Activated naive CD8-positive, alpha-beta T cell treated with anti-CD3 and anti-CD28 coated beads, Interleukin-2, amount 10 ng/mL, durations not matched to agents 7 days and 5 days (primary cell): ENCODE measurements around the gene ZNF641. TPM values are rescaled to one million over a fixed set of nuclear protein-coding genes. Genes with fewer than 3 reads are reported as not detected.
A peak's percentile ranks its signal among the peaks of the same experiment; 100 is the strongest.

Experiments
- ATAC-seq: fragments of 150-1000 bp; cut with Tn5 transposase; one replicate; pipeline ENCODE4 v1.10.0; 2021; ENCODE audit warnings: low read depth, moderate library complexity
- POLR2A ChIA-PET: fragments of 350-600 bp; sonication (Branson Sonifier 250); formaldehyde crosslinking; loops from one replicate; lab custom pipeline; 2021; ENCODE audit warnings: antibody characterized with exemption; lab: Charles Lee
- DNase-seq: peaks from one replicate; pipeline ENCODE4 v3.0.0; 2021
- H3K27ac Mint-ChIP-seq: one replicate; pipeline ENCODE4 v1.8.0; 2022; ENCODE audit warnings: mild to moderate bottlenecking, mixed read lengths
- H3K27me3 Mint-ChIP-seq: one replicate; pipeline ENCODE4 v1.8.0; 2022; ENCODE audit warnings: mild to moderate bottlenecking, moderate library complexity, mixed read lengths
- H3K36me3 Mint-ChIP-seq: one replicate; pipeline ENCODE4 v1.8.0; 2021; ENCODE audit warnings: mild to moderate bottlenecking, mixed read lengths
- H3K4me1 Mint-ChIP-seq: one replicate; pipeline ENCODE4 v1.8.0; 2021; ENCODE audit warnings: mixed read lengths
- H3K4me3 Mint-ChIP-seq: one replicate; pipeline ENCODE4 v1.8.0; 2022; ENCODE audit warnings: mild to moderate bottlenecking, moderate library complexity, mixed read lengths
- H3K9me3 Mint-ChIP-seq: one replicate; pipeline ENCODE4 v1.8.0; 2021; ENCODE audit warnings: mixed read lengths
- total RNA-seq, 2 experiments: library from RNA; stranded (reverse); gene quantifications; one replicate each; pipeline ENCODE4 v1.2.3, GENCODE V29; 2021

The ZNF641 gene
- 10 to 100 TPM; 21.3 to 32.0 TPM for total RNA-seq

GRCh38 chr12:48350249-48351021, at the start of gene ZNF641:
Gene ZNF641, minus strand, starts transcription at chr12:48350919. Its CDS starts 2,829 bp downstream, at chr12:48348090.
- POLR2A ChIA-PET, result interaction anchor here (0.8 to 1.4 kb wide), 3 partner anchors 150 to 152 kb away, joined by 3 read pairs; no protein-coding TSS in a partner anchor
- H3K4me3 Mint-ChIP-seq, result peak within 1 kb of the TSS; percentile 94
- H3K9me3 Mint-ChIP-seq, result no peaks in the 10 kb centered on the region
- peaks cover 29% of the 10 kb centered on the region for H3K36me3 Mint-ChIP-seq
- H3K27ac Mint-ChIP-seq, result peak within 1 kb of the TSS; percentile 88
- ATAC-seq (peak; percentile 91), DNase-seq (peak; percentile 87)
- peaks cover 8% of the 10 kb centered on the region for H3K4me1 Mint-ChIP-seq
- no peaks in the 10 kb centered on the region for H3K27me3 Mint-ChIP-seq

- Mint-ChIP-seq H3K36me3 (no peaks in the 10 kb centered on the region), H3K4me3 (no peak overlapping the region), H3K9me3 (no peaks in the 10 kb centered on the region), H3K4me1 (no peaks in the 10 kb centered on the region), H3K27ac (no peak overlapping the region), H3K27me3 (peaks cover 16% of the 10 kb centered on the region)
- DNase-seq, result no peak
- POLR2A ChIA-PET, result no interaction called here
- ATAC-seq, result no peak
These were observed 39.3 kb upstream of the ZNF641 start for GRCh38 chr12:48390026-48390425.

GRCh38 chr12:48389409-48389808, 38.7 kb upstream of the ZNF641 start:
- Mint-ChIP-seq H3K4me1 (no peaks in the 10 kb centered on the region), H3K4me3 (no peak overlapping the region), H3K27ac (no peak overlapping the region), H3K27me3 (peaks cover 16% of the 10 kb centered on the region), H3K36me3 (no peaks in the 10 kb centered on the region), H3K9me3 (no peaks in the 10 kb centered on the region)
- DNase-seq, result no peak
- POLR2A ChIA-PET, result no interaction called here
- ATAC-seq, result no peak

- ATAC-seq (no peak), DNase-seq (no peak)
- H3K9me3 Mint-ChIP-seq, result no peaks in the 10 kb centered on the region
- no peak overlapping the region for H3K4me3 Mint-ChIP-seq
- peaks cover 16% of the 10 kb centered on the region for H3K27me3 Mint-ChIP-seq
- POLR2A ChIA-PET, result no interaction called here
- no peaks in the 10 kb centered on the region for H3K4me1 Mint-ChIP-seq
- H3K27ac Mint-ChIP-seq, result no peak overlapping the region
- no peaks in the 10 kb centered on the region for H3K36me3 Mint-ChIP-seq
These were observed 38.2 kb upstream of the ZNF641 start for GRCh38 chr12:48388938-48389337.

- ATAC-seq, result no peak
- Mint-ChIP-seq H3K27ac (no peak overlapping the region), H3K9me3 (no peaks in the 10 kb centered on the region), H3K27me3 (peaks cover 18% of the 10 kb centered on the region), H3K36me3 (no peaks in the 10 kb centered on the region), H3K4me1 (no peaks in the 10 kb centered on the region), H3K4me3 (no peak overlapping the region)
- DNase-seq, result no peak
- POLR2A ChIA-PET, result no interaction called here
These were observed 37.7 kb upstream of the ZNF641 start for GRCh38 chr12:48388460-48388859.

GRCh38 chr12:48380596-48380995, 29.9 kb upstream of the ZNF641 start:
- no peak for ATAC-seq
- POLR2A ChIA-PET, result no interaction called here
- no peak for DNase-seq
- H3K4me1 Mint-ChIP-seq, result no peaks in the 10 kb centered on the region
- peaks cover 16% of the 10 kb centered on the region for H3K27me3 Mint-ChIP-seq
- no peak overlapping the region for H3K4me3 Mint-ChIP-seq
- no peaks in the 10 kb centered on the region for H3K36me3 Mint-ChIP-seq
- H3K9me3 Mint-ChIP-seq, result peaks cover 2% of the 10 kb centered on the region
- no peak overlapping the region for H3K27ac Mint-ChIP-seq

GRCh38 chr12:48379794-48380193, 29.1 kb upstream of the ZNF641 start:
- no peak for DNase-seq
- Mint-ChIP-seq H3K27ac (no peak overlapping the region), H3K4me1 (no peaks in the 10 kb centered on the region), H3K36me3 (no peaks in the 10 kb centered on the region), H3K27me3 (peaks cover 16% of the 10 kb centered on the region), H3K4me3 (no peak overlapping the region), H3K9me3 (peaks cover 2% of the 10 kb centered on the region)
- POLR2A ChIA-PET, result no interaction called here
- no peak for ATAC-seq

GRCh38 chr12:48377646-48378045, 26.9 kb upstream of the ZNF641 start:
- POLR2A ChIA-PET, result no interaction called here
- ATAC-seq (no peak), DNase-seq (no peak)
- no peaks in the 10 kb centered on the region for H3K4me1 Mint-ChIP-seq
- H3K27me3 Mint-ChIP-seq, result peaks cover 12% of the 10 kb centered on the region
- no peak overlapping the region for H3K4me3 Mint-ChIP-seq
- H3K9me3 Mint-ChIP-seq, result peaks cover 2% of the 10 kb centered on the region
- no peaks in the 10 kb centered on the region for H3K36me3 Mint-ChIP-seq
- H3K27ac Mint-ChIP-seq, result no peak overlapping the region

- DNase-seq (no peak), ATAC-seq (no peak)
- POLR2A ChIA-PET, result no interaction called here
- H3K27ac Mint-ChIP-seq, result no peak overlapping the region
- H3K4me3 Mint-ChIP-seq, result no peak overlapping the region
- peaks cover 2% of the 10 kb centered on the region for H3K9me3 Mint-ChIP-seq
- H3K27me3 Mint-ChIP-seq, result peaks cover 3% of the 10 kb centered on the region
- no peaks in the 10 kb centered on the region for H3K4me1 Mint-ChIP-seq
- H3K36me3 Mint-ChIP-seq, result no peaks in the 10 kb centered on the region
These were observed 23.4 kb upstream of the ZNF641 start for GRCh38 chr12:48374164-48374563.

GRCh38 chr12:48366131-48366530, 15.4 kb upstream of the ZNF641 start:
- H3K27ac Mint-ChIP-seq, result no peak overlapping the region
- H3K36me3 Mint-ChIP-seq, result no peaks in the 10 kb centered on the region
- ATAC-seq (no peak), DNase-seq (no peak)
- H3K4me1 Mint-ChIP-seq, result no peaks in the 10 kb centered on the region
- no peaks in the 10 kb centered on the region for H3K27me3 Mint-ChIP-seq
- POLR2A ChIA-PET, result no interaction called here
- peaks cover 2% of the 10 kb centered on the region for H3K9me3 Mint-ChIP-seq
- no peak overlapping the region for H3K4me3 Mint-ChIP-seq

GRCh38 chr12:48361664-48362339, 11.1 kb upstream of the ZNF641 start:
- Mint-ChIP-seq H3K27me3 (no peaks in the 10 kb centered on the region), H3K4me1 (no peaks in the 10 kb centered on the region), H3K9me3 (no peaks in the 10 kb centered on the region), H3K27ac (no peak overlapping the region), H3K4me3 (no peak overlapping the region), H3K36me3 (no peaks in the 10 kb centered on the region)
- ATAC-seq (no peak), DNase-seq (no peak)
- POLR2A ChIA-PET, result no interaction called here

- ATAC-seq, result no peak
- DNase-seq, result no peak
- H3K36me3 Mint-ChIP-seq, result no peaks in the 10 kb centered on the region
- POLR2A ChIA-PET, result no interaction called here
- no peak overlapping the region for H3K4me3 Mint-ChIP-seq
- no peaks in the 10 kb centered on the region for H3K4me1 Mint-ChIP-seq
- H3K27me3 Mint-ChIP-seq, result no peaks in the 10 kb centered on the region
- H3K27ac Mint-ChIP-seq, result no peak overlapping the region
- H3K9me3 Mint-ChIP-seq, result no peaks in the 10 kb centered on the region
These were observed 8.3 kb upstream of the ZNF641 start for GRCh38 chr12:48358937-48359513.

- Mint-ChIP-seq H3K9me3 (no peaks in the 10 kb centered on the region), H3K36me3 (no peaks in the 10 kb centered on the region), H3K27ac (no peak overlapping the region), H3K4me3 (no peak overlapping the region), H3K4me1 (no peaks in the 10 kb centered on the region), H3K27me3 (no peaks in the 10 kb centered on the region)
- no peak for DNase-seq
- ATAC-seq, result no peak
- POLR2A ChIA-PET, result no interaction called here
These were observed 5.5 kb upstream of the ZNF641 start for GRCh38 chr12:48356041-48356768.
